PC-3 (cell line): ENCODE data around the gene C11orf68.

Experiments used
- CTCF ChIP-seq: fragments of 300-600 bp; sonication (generic); conservative IDR thresholded peaks from 2 replicates; pipeline ENCODE4 v1.5.1; 2017; ENCODE audit warnings: antibody characterized with exemption, low read depth, mild to moderate bottlenecking, low read length
- EZH2 ChIP-seq: fragments of 300-600 bp; sonication (generic); IDR thresholded peaks from one replicate; pipeline ENCODE4 v1.6.1; 2017; ENCODE audit warnings: antibody characterized with exemption, mild to moderate bottlenecking, low read length; ENCODE audit not compliant: unreplicated experiment
- EZH2phosphoT487 ChIP-seq: fragments of 300-600 bp; sonication (generic); IDR thresholded peaks from 2 replicates; pipeline ENCODE4 v1.6.1; 2018; ENCODE audit warnings: mild to moderate bottlenecking, antibody characterized with exemption, low read length, borderline replicate concordance

DNA sequence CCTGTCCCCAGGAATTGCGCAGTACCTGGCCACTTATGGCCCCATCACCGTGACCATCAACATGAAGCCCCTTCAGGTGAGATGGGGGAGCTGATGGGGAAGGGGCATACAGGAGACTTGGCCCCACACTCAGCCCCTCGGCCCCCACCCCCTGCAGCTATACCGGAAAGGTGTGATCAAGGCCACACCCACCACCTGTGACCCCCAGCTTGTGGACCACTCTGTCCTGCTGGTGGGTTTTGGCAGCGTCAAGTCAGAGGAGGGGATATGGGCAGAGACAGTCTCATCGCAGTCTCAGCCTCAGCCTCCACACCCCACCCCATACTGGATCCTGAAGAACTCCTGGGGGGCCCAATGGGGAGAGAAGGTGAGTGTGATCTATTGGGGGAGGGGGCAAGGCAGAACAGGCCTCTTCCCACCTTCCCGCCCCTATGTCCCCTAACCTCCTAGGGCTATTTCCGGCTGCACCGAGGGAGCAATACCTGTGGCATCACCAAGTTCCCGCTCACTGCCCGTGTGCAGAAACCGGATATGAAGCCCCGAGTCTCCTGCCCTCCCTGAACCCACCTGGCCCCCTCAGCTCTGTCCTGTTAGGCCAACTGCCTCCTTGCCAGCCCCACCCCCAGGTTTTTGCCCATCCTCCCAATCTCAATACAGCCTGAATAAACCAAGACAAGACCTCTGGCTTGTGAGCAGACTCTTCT, 35.7 kb downstream of the C11orf68 start:
- no peak for TF ChIP-seq CTCF
- TF ChIP-seq EZH2: no peak
- TF ChIP-seq EZH2phosphoT487: no peak
